Stimulated activated CD4-positive, alpha-beta T cell treated with anti-CD3 and anti-CD28 coated beads, Interleukin-4, amount 100 ng/mL, for 24 hours (primary cell): ENCODE data around the gene ZXDC.

ENCODE experiments used
- DNase-seq: peaks from one replicate; pipeline ENCODE4 v3.0.0-alpha.2; 2020

ZXDC gene

GRCh38 chr3:126413693-126414080 lies 62.0 kb downstream of the ZXDC start:
- DNase-seq, result no peak

- DNase-seq, result no peak
Observed at GRCh38 chr3:126412841-126413692, 62.6 kb downstream of the ZXDC start.

DNA sequence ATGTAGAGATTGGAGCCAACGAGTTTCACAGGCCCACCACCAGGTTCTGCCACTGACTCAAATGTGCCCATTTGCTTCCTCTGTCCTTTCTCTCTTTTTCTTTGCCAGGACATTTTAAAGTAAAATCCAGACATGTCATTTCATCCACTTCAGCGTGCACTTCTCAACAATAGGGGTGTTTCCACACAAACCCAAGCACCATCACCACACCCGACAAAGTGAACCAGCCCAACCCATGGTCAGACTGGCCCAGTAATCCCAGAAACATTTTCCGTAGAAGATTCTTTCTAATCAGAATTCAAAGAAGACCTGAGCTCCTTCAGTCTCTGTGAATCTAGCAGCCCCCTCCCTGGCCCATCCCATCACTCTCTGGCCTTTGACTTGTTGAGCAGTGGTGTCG lies 67.6 kb downstream of the ZXDC start:
- DNase-seq, result no peak

- DNase-seq, result no peak
Observed at GRCh38 chr3:126407412-126408044, 68.2 kb downstream of the ZXDC start.

DNA sequence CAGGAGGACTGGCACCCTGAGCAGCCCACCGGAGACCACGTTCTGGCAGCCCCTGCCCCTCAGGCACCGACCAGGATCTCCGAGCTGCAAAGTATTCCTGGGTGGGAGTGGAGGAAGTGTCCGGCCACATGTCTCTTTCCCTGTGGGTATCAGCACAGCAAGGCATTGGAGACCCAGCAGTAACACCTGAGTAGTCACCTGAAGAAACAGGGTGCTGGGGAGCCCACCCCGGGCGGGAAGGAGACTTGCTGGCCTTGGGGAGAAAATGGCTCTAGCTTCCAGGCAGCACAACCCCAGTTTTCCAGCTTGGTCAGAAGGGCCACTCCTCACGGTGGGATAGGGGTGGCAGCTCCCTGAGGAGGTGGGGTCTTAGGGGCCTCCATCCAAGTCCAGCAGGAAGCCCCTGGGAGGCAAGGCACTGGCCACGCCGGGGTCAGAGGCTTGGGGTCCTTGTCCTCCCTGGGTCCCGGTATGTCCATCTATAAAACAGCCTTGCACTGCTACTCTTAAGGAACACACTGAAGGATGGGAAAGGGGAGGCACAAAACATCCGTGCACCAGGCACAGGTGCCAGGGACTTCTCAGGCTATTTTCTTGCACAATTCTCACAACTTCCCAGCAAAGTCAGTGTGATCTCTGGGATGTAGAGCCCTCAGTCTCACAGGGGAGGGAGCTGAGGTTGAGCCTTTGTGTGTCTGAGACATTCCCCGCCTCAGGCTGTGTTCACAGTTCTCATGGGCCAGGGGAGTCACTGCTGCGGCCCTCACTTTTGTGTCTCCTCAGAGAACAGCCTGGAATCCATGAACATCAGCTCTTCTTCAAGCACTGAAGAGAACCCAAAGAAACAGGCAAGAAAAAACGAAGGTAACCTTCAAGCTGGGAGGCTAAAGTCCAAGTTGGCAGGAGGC lies 69.0 kb downstream of the ZXDC start:
- DNase-seq, result no peak

DNA sequence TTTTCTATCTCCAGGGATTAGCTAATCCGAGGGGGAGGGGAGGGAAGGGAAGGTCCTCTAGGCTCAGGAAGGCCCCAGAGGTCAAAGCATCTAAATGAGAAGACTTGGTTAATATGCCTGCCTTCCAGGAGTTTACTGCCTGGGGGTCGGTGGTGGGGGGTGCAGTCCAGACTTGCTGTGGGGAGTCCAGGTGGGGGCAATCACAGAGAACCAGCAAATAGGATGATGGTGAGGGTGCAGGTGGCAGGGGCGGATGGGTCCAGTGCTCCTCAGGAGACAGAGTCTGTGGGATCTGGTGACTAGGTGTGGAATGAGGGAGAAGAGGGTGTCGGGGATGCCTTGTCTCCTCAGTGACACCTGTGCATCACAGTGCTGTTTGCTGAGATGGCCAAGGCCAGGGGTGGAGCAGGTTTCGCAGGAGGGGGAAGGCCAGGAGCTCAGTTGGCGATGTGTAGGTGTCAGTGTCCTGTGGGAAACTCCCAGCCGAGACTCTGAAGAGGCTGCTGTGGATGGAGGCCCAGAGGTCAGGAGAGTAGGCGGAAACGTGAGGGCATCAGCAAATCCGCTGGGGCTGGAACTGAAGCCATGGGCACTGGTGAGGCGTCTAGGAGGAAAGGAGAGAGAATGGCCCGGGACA lies 72.9 kb downstream of the ZXDC start:
- no peak for DNase-seq

GRCh38 chr3:126402178-126402577 lies 73.5 kb downstream of the ZXDC start:
- DNase-seq, result no peak

DNA sequence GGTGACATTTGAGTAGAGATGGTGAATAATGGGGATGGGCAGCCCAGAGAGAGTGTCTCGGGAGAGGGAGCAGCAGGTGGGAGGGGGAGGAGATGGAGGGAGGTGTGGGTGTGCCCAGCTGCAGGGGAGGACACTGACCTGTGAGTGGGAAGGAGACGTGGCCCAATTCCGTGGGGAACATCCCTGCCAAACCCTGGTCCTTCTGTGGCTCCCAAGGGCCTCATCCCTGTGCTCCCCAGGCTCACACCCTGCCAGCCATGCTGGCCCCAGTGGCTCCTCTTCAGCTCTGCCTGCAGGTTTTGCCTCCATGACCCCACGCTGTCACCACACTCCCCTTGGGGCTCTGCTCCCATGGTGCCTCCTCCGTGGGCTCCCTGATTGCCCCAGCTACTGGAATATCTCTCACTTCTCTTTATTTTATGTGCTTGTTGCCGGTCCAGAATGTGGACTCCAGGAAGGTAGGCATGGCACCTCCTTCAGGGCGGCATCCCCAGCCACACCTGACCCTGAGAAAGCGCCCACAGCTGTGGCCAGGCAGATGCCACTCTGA lies 74.0 kb downstream of the ZXDC start:
- DNase-seq, result no peak

DNA sequence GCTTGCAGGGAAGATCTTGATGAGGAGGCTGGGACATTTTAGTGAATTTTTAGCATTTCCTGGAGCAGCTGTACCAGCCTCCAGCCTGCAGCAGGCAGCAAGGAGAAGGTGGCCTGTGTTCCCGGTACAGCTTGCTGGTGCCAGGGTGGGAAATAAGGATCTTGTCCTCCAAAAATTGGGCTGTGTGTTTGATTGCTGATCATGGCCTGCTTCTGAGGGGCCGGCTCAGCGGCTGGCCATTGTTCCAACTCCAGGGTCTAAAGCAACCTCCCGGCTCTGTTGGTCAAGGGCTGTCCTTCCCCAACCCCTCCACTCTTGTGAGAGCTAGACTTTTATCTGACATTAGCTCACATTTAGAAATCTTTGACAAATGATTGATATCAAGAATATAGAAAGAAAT lies 75.9 kb downstream of the ZXDC start:
- no peak for DNase-seq

DNA sequence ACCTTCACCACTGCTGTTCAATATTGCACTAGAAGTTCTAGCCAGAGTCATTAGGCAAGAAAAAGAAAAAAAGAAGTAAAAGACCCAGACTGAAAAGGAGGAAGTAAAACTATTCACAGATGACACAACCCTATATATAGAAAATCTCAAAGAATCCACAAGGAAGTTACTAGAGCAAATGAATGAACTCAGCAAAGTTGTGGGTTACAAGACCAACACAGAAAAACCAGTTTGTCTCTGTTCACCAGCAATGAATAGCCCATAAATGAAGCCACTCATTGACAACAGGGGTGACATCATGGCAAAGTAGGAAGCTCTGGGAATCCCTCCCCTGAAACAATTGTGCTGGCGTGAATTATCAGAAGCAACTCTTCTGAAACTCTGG lies 76.3 kb downstream of the ZXDC start:
- no peak for DNase-seq

DNA sequence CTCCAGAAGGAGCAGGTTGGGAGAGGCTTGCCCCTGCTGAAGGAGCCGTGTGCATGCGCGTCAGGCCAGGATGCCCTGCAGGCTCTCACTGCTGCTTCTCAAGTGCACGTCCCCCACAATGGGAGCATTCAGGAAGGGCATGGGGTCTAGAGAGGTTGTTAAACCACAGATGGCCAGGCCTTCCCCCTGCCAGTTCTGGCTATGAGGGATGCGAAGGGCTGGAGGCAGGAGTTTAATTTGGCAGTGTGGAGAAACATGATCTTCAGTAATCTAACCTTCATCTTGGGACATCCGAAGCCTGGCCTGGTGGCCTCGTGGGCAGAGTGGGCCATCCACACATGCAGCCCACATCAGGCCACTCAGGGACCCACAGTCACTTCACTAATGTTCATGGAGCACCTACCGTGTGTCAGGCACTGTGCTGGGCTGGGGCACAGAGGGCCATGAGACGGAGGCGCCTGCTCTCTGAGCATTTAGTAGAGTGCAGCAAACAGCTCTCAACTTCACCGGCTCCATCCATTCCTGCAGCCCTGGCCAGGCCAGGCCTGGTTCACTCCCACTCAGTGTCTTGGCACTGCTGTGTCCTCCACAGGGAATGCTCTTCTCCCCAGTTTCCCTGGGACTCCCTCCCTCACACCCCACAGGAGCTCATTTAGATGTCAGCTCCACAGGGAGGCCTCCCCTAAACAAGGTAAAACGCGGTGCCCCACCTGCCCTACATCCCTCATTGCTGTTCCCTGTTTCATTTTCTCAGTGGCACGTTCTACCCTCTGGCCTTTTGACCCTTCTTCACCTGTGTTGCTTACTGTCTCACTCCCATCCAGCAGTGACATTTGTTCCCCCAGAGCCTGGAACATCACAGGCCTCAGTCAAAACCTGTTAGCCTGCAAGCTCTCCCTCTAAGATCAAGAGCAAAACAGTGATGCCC lies 77.0 kb downstream of the ZXDC start:
- DNase-seq, result no peak

GRCh38 chr3:126397610-126398422 lies 77.9 kb downstream of the ZXDC start:
- DNase-seq, result no peak

GRCh38 chr3:126396536-126396935 lies 79.2 kb downstream of the ZXDC start:
- no peak for DNase-seq

- DNase-seq, result no peak
Observed at GRCh38 chr3:126395846-126396513, 79.7 kb downstream of the ZXDC start.

DNA sequence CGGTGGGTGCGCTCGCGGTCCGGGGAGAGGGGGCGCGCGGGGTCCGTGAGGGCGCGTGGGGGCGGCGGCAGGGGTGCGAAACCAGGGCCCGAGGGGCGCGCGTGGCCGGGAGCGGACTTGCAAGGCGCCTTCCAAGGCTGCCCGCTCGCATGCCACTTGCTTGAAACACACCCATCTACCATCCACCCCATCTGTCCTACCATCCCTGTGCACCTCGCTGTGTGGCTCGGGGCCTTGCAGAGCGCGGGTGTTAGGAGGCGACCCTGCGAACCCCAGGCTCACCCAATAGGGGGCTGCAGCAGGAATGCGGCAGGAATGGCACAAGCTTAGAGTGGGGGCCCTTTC lies 80.7 kb downstream of the ZXDC start:
- DNase-seq, result no peak

DNA sequence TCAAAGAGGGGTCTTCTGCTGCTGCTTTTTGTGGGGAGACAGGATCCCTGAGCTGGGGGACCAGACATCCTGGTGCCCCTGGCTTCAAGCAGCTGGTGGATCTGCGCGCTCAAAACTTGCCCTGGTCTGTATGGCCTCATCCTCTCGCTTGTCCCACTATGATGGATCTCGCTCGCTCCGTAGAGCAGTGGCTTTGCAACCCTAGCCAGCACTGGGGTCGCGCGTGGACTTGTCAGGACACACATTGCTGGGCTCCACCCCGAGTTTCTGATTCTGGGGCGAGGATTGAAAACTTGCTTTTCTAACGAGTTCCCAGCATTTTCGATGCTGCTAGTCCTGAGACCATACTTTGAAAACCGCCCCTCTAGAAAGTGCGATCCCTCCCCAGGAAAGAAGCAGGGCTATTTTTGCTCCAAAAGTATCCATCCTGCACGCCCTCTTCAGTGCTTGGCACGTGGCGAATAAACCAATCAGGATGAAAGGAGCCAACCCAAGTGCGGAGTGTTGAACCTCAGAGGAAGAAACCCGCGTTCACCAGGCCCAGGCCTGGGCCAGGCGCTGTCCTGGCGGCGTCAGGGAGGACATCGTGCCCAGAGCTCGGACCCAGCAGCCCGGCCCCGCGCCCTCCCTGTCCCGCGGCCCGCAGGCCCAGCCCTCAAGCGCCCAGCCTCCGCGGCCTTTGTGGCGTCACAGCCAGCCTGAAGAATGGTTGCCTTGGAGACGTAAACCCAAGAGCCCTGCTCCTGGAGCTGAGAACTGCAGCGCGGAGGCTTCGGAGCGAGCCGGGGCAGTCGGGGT lies 81.3 kb downstream of the ZXDC start, which contains the start of gene CFAP100:
Gene CFAP100 (plus strand): TSS at position 731 of the 798 bp plus-strand sequence. CDS start 1,092 bp downstream, outside the sequence.
- no peak for DNase-seq

- no peak for DNase-seq
Observed at GRCh38 chr3:126393563-126393962, 82.1 kb downstream of the ZXDC start.

DNA sequence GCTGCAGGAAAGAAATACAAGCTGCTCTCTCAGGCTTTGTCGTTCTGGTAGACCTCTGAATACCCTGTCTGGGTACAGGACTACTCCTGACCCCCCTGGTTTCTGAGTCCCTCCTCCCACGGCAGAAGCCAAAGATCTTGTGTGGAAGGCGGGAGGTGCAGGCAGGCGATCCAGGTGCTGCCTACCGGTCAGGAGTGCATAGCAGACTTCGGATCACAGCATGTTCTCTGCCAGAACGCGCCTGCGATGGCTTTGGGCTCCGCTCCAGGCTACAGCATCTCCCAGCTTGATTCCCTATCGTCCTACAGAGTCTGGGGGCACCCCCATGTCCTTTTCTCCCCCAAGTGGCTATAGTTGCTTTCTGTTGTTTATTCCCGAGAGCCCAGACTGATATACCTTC lies 83.4 kb downstream of the ZXDC start:
- no peak for DNase-seq

GRCh38 chr3:126391631-126392030 lies 84.1 kb downstream of the ZXDC start:
- DNase-seq, result no peak
